ENCODE measurements around the gene PRSS21. TPM values are rescaled to one million over a fixed set of nuclear protein-coding genes. Genes with fewer than 3 reads are reported as not detected.

The PRSS21 gene
- total RNA-seq, 1 donor from 2014 or later: not detected

- no peak for DNase-seq (ENCODE audit: extremely low spot score, unreplicated experiment)
- Mint-ChIP-seq H3K27ac (ENCODE audit: unreplicated experiment) (no peak within 1 kb of the TSS), H3K4me1 (ENCODE audit: unreplicated experiment) (peaks cover 2% of the 10 kb centered on the region), H3K4me3 (ENCODE audit: unreplicated experiment) (no peak within 1 kb of the TSS), H3K27me3 (ENCODE audit: unreplicated experiment) (peaks cover 6% of the 10 kb centered on the region), H3K36me3 (ENCODE audit: unreplicated experiment) (no peaks in the 10 kb centered on the region), H3K9me3 (ENCODE audit: unreplicated experiment) (no peaks in the 10 kb centered on the region)
- no peak for TF ChIP-seq CTCF (IDR thresholded peaks at IDR 0.05)
These were observed 12.7 kb downstream of the PRSS21 start, which contains the start of gene ZG16B for GRCh38 chr16:2829501-2830354. Gene ZG16B, plus strand, starts transcription at chr16:2830303. Its CDS starts 139 bp downstream, at chr16:2830442.

GRCh38 chr16:2830355-2830695, 13.3 kb downstream of the PRSS21 start:
- DNase-seq (ENCODE audit: extremely low spot score, unreplicated experiment): no peak
- peaks cover 3% of the 10 kb centered on the region for H3K4me1 Mint-ChIP-seq (ENCODE audit: unreplicated experiment)
- TF ChIP-seq CTCF (IDR thresholded peaks at IDR 0.05): no peak
- H3K4me3 Mint-ChIP-seq (ENCODE audit: unreplicated experiment): no peak overlapping the region
- H3K9me3 Mint-ChIP-seq (ENCODE audit: unreplicated experiment): no peaks in the 10 kb centered on the region
- H3K27ac Mint-ChIP-seq (ENCODE audit: unreplicated experiment): no peak overlapping the region
- H3K36me3 Mint-ChIP-seq (ENCODE audit: unreplicated experiment): no peaks in the 10 kb centered on the region
- H3K27me3 Mint-ChIP-seq (ENCODE audit: unreplicated experiment): peaks cover 4% of the 10 kb centered on the region

GRCh38 chr16:2831203-2831602, 14.2 kb downstream of the PRSS21 start:
- Mint-ChIP-seq H3K36me3 (ENCODE audit: unreplicated experiment) (no peaks in the 10 kb centered on the region), H3K9me3 (ENCODE audit: unreplicated experiment) (no peaks in the 10 kb centered on the region), H3K27ac (ENCODE audit: unreplicated experiment) (no peak overlapping the region), H3K4me1 (ENCODE audit: unreplicated experiment) (peaks cover 11% of the 10 kb centered on the region), H3K27me3 (ENCODE audit: unreplicated experiment) (peaks cover 4% of the 10 kb centered on the region), H3K4me3 (ENCODE audit: unreplicated experiment) (no peak overlapping the region)
- no peak for DNase-seq (ENCODE audit: extremely low spot score, unreplicated experiment)
- no peak for TF ChIP-seq CTCF (IDR thresholded peaks at IDR 0.05)

- H3K36me3 Mint-ChIP-seq (ENCODE audit: unreplicated experiment): no peaks in the 10 kb centered on the region
- H3K27ac Mint-ChIP-seq (ENCODE audit: unreplicated experiment): no peak overlapping the region
- no peak overlapping the region for H3K4me3 Mint-ChIP-seq (ENCODE audit: unreplicated experiment)
- no peaks in the 10 kb centered on the region for H3K27me3 Mint-ChIP-seq (ENCODE audit: unreplicated experiment)
- H3K4me1 Mint-ChIP-seq (ENCODE audit: unreplicated experiment): peaks cover 14% of the 10 kb centered on the region
- H3K9me3 Mint-ChIP-seq (ENCODE audit: unreplicated experiment): no peaks in the 10 kb centered on the region
- TF ChIP-seq CTCF (IDR thresholded peaks at IDR 0.05): no peak
- DNase-seq (ENCODE audit: extremely low spot score, unreplicated experiment): no peak
These were observed 16.7 kb downstream of the PRSS21 start for GRCh38 chr16:2833776-2834175.

GRCh38 chr16:2834968-2835367, 17.9 kb downstream of the PRSS21 start:
- no peak for DNase-seq (ENCODE audit: extremely low spot score, unreplicated experiment)
- Mint-ChIP-seq H3K36me3 (ENCODE audit: unreplicated experiment) (no peaks in the 10 kb centered on the region), H3K9me3 (ENCODE audit: unreplicated experiment) (no peaks in the 10 kb centered on the region), H3K4me3 (ENCODE audit: unreplicated experiment) (no peak overlapping the region), H3K27ac (ENCODE audit: unreplicated experiment) (peak overlapping the region; percentile 25), H3K4me1 (ENCODE audit: unreplicated experiment) (peaks cover 14% of the 10 kb centered on the region), H3K27me3 (ENCODE audit: unreplicated experiment) (no peaks in the 10 kb centered on the region)
- no peak for TF ChIP-seq CTCF (IDR thresholded peaks at IDR 0.05)
